ENCODE data around the gene GPC6.

GPC6 gene

GRCh38 chr13:94214121-94214520 lies 987.5 kb downstream of the GPC6 start:
- Histone ChIP-seq H3K4me3 (ENCODE audit: low read depth, low read length) (no peak overlapping the region), H3K36me3 (no peaks in the 10 kb centered on the region; the same call in 1 of the 2 replicates), H3K27me3 (ENCODE audit: insufficient read depth, low read depth, severe bottlenecking) (no peaks in the 10 kb centered on the region), H3K27ac (no peak overlapping the region), H3K9me3 (ENCODE audit: severe bottlenecking) (no peaks in the 10 kb centered on the region)
- TF ChIP-seq CTCF (IDR thresholded peaks at IDR 0.05; ENCODE audit: low read depth, low read length), result no peak
- no peak for DNase-seq

- no peak for TF ChIP-seq CTCF (IDR thresholded peaks at IDR 0.05; ENCODE audit: low read depth, low read length)
- no peak for DNase-seq
- Histone ChIP-seq H3K27me3 (ENCODE audit: insufficient read depth, low read depth, severe bottlenecking) (no peaks in the 10 kb centered on the region), H3K36me3 (no peaks in the 10 kb centered on the region; the same call in 1 of the 2 replicates), H3K9me3 (ENCODE audit: severe bottlenecking) (no peaks in the 10 kb centered on the region), H3K27ac (no peak overlapping the region), H3K4me3 (ENCODE audit: low read depth, low read length) (no peak overlapping the region)
Measured at GRCh38 chr13:94214975-94215374, 988.4 kb downstream of the GPC6 start.

GRCh38 chr13:94216476-94216875 lies 989.9 kb downstream of the GPC6 start:
- Histone ChIP-seq H3K27me3 (ENCODE audit: insufficient read depth, low read depth, severe bottlenecking) (no peaks in the 10 kb centered on the region), H3K9me3 (ENCODE audit: severe bottlenecking) (no peaks in the 10 kb centered on the region), H3K4me3 (ENCODE audit: low read depth, low read length) (no peak overlapping the region), H3K36me3 (no peaks in the 10 kb centered on the region; the same call in 1 of the 2 replicates), H3K27ac (no peak overlapping the region)
- no peak for DNase-seq
- no peak for TF ChIP-seq CTCF (IDR thresholded peaks at IDR 0.05; ENCODE audit: low read depth, low read length)

GRCh38 chr13:94217370-94217769 lies 990.8 kb downstream of the GPC6 start:
- no peak for TF ChIP-seq CTCF (IDR thresholded peaks at IDR 0.05; ENCODE audit: low read depth, low read length)
- DNase-seq, result no peak
- Histone ChIP-seq H3K9me3 (ENCODE audit: severe bottlenecking) (no peaks in the 10 kb centered on the region), H3K27ac (no peak overlapping the region), H3K4me3 (ENCODE audit: low read depth, low read length) (no peak overlapping the region), H3K36me3 (no peaks in the 10 kb centered on the region; the same call in 1 of the 2 replicates), H3K27me3 (ENCODE audit: insufficient read depth, low read depth, severe bottlenecking) (no peaks in the 10 kb centered on the region)

GRCh38 chr13:94218537-94218936 lies 991.9 kb downstream of the GPC6 start:
- TF ChIP-seq CTCF (IDR thresholded peaks at IDR 0.05; ENCODE audit: low read depth, low read length), result no peak
- DNase-seq, result no peak
- Histone ChIP-seq H3K4me3 (ENCODE audit: low read depth, low read length) (no peak overlapping the region), H3K27me3 (ENCODE audit: insufficient read depth, low read depth, severe bottlenecking) (no peaks in the 10 kb centered on the region), H3K27ac (no peak overlapping the region), H3K36me3 (no peaks in the 10 kb centered on the region; the same call in 1 of the 2 replicates), H3K9me3 (ENCODE audit: severe bottlenecking) (no peaks in the 10 kb centered on the region)

GRCh38 chr13:94218951-94219350 lies 992.3 kb downstream of the GPC6 start:
- H3K27me3 ChIP-seq (ENCODE audit: insufficient read depth, low read depth, severe bottlenecking), result no peaks in the 10 kb centered on the region
- H3K9me3 ChIP-seq (ENCODE audit: severe bottlenecking), result no peaks in the 10 kb centered on the region
- H3K36me3 ChIP-seq, result no peaks in the 10 kb centered on the region; the same call in 1 of the 2 replicates
- DNase-seq, result no peak
- TF ChIP-seq CTCF (IDR thresholded peaks at IDR 0.05; ENCODE audit: low read depth, low read length), result no peak
- no peak overlapping the region for H3K4me3 ChIP-seq (ENCODE audit: low read depth, low read length)
- H3K27ac ChIP-seq, result no peak overlapping the region
